ENCODE results near the gene TNFRSF13B.

TNFRSF13B gene

DNA sequence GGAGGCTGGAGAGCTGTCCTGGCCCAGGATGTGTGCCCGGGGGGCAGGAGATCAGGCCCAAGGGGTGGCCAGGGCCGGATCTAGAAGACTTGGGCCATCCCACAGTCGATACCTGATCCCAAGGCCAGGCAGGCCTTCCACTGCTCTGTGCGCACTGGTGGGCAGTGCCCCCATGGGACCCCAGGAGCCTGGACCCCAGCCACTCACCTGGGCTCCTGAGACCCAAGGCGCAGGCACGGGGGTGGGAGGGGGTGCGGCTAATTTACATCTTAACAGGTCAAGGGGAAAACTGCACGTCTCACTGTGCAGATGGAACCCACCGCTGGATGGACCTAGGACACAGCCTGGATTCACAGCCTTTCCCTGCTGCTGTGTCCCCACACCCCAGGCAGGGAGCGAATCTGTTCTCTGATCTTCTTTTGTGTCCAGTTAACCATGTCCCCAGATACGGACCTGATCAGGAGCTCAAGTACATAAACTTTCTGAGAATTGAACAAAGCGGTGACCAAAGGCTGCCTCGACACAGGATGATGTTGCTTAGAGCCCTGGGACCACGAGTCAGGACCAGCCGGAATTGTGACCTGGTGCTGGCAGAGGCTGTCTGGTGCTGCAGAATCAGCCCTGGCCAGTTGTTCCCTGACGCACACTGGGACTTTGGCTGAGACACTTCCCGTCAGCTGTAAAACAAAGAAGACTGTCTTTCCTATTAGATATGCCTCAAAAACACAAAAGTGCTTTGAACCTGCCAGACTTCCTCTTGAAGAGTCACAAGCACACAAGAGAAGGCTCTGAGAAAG lies 60.6 kb downstream of the TNFRSF13B start:
- DNase-seq: no peak
- H3K14ac ChIP-seq (ENCODE audit: low read length in 2 of 2): no peak overlapping the region
- no peak overlapping the region for H2BK120ac ChIP-seq (ENCODE audit: low read depth, low read length)
- H2BK12ac ChIP-seq (ENCODE audit: low read length in 2 of 2): no peak overlapping the region
- H3K9ac ChIP-seq (ENCODE audit: low read length): no peak overlapping the region
- H3K79me1 ChIP-seq (replicated peaks; ENCODE audit: low read length, poor library complexity, severe bottlenecking): no peaks in the 10 kb centered on the region
- no peak overlapping the region for H3K4me3 ChIP-seq (ENCODE audit: insufficient read depth in 1 of 2, low read depth in 1 of 2, low read length in 2 of 2)
- no peak overlapping the region for H2BK5ac ChIP-seq (ENCODE audit: low read depth, low read length, poor library complexity, severe bottlenecking)
- no peak overlapping the region for H4K91ac ChIP-seq (ENCODE audit: low read length)
- WGBS: 91% methylated on average over 17 of the region's 17 CpGs
- H3K36me3 ChIP-seq (ENCODE audit: control insufficient read depth in 1 of 2, insufficient read depth in 2 of 2, low read depth in 1 of 2, low read length in 2 of 2): no peaks in the 10 kb centered on the region
- no peak overlapping the region for H3K4ac ChIP-seq (ENCODE audit: low read depth in 1 of 2, low read length in 2 of 2)
- no peaks in the 10 kb centered on the region for H3K9me3 ChIP-seq (ENCODE audit: control insufficient read depth, low read length)
- H4K8ac ChIP-seq (ENCODE audit: low read length): no peak overlapping the region
- peaks cover 4% of the 10 kb centered on the region for H3K4me1 ChIP-seq (ENCODE audit: control insufficient read depth, insufficient read depth, low read depth, low read length)
- H2AK5ac ChIP-seq (ENCODE audit: low read length, severe bottlenecking): no peak overlapping the region
- no peak overlapping the region for H2AFZ ChIP-seq (ENCODE audit: low read depth, low read length)
- peaks cover 44 to 54% of the 10 kb centered on the region in 2 experiments for H3K27me3 ChIP-seq (ENCODE audit: control insufficient read depth in 1 of 2, insufficient read depth in 1 of 2, low read length in 2 of 2)
- H3K27ac ChIP-seq (ENCODE audit: low read length, poor library complexity, severe bottlenecking): no peak overlapping the region
- no peak overlapping the region for H2BK15ac ChIP-seq (ENCODE audit: low read depth, poor library complexity, severe bottlenecking)
- no peak overlapping the region for H3K18ac ChIP-seq (ENCODE audit: low read depth in 1 of 2, low read length in 2 of 2)
- H3K23ac ChIP-seq (ENCODE audit: low read length in 2 of 2): no peak overlapping the region
- no peak overlapping the region for H3K4me2 ChIP-seq (ENCODE audit: low read length, poor library complexity, severe bottlenecking)

DNA sequence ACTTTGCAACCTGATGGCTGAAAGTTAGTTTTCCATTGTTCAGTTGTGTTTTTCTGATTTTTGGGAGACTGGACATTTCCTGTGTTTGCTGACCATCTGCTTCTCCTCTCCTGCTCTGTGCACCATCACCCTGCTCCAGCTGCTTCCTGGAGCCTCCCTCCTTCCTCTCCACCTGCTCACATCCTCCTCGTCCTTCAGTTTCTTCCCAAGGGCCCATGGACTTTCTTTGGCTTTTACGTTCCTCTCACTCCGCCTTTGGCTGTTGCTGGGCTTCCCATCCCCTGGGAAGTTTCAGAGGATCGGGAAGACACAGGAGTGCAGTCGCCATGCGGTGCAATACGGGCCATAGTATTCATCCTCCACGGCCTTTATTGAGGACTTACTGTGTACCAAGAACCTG lies 61.6 kb downstream of the TNFRSF13B start:
- H3K4me3 ChIP-seq (ENCODE audit: insufficient read depth in 1 of 2, low read depth in 1 of 2, low read length in 2 of 2): no peak overlapping the region
- H2BK15ac ChIP-seq (ENCODE audit: low read depth, poor library complexity, severe bottlenecking): no peak overlapping the region
- no peak overlapping the region for H4K91ac ChIP-seq (ENCODE audit: low read length)
- H2BK12ac ChIP-seq (ENCODE audit: low read length in 2 of 2): no peak overlapping the region
- no peak overlapping the region for H2AK5ac ChIP-seq (ENCODE audit: low read length, severe bottlenecking)
- H2AFZ ChIP-seq (ENCODE audit: low read depth, low read length): no peak overlapping the region
- H3K4ac ChIP-seq (ENCODE audit: low read depth in 1 of 2, low read length in 2 of 2): no peak overlapping the region
- H4K8ac ChIP-seq (ENCODE audit: low read length): no peak overlapping the region
- H3K14ac ChIP-seq (ENCODE audit: low read length in 2 of 2): no peak overlapping the region
- H3K9ac ChIP-seq (ENCODE audit: low read length): no peak overlapping the region
- no peak for DNase-seq
- H3K9me3 ChIP-seq (ENCODE audit: control insufficient read depth, low read length): no peaks in the 10 kb centered on the region
- H3K27me3 ChIP-seq (ENCODE audit: control insufficient read depth in 1 of 2, insufficient read depth in 1 of 2, low read length in 2 of 2): peaks cover 37 to 51% of the 10 kb centered on the region in 2 experiments
- no peaks in the 10 kb centered on the region for H3K36me3 ChIP-seq (ENCODE audit: control insufficient read depth in 1 of 2, insufficient read depth in 2 of 2, low read depth in 1 of 2, low read length in 2 of 2)
- WGBS: 86% methylated on average over 8 of the region's 8 CpGs
- H3K79me1 ChIP-seq (replicated peaks; ENCODE audit: low read length, poor library complexity, severe bottlenecking): no peaks in the 10 kb centered on the region
- peaks cover 3% of the 10 kb centered on the region for H3K4me1 ChIP-seq (ENCODE audit: control insufficient read depth, insufficient read depth, low read depth, low read length)
- no peak overlapping the region for H3K27ac ChIP-seq (ENCODE audit: low read length, poor library complexity, severe bottlenecking)
- H2BK5ac ChIP-seq (ENCODE audit: low read depth, low read length, poor library complexity, severe bottlenecking): no peak overlapping the region
- no peak overlapping the region for H2BK120ac ChIP-seq (ENCODE audit: low read depth, low read length)
- no peak overlapping the region for H3K23ac ChIP-seq (ENCODE audit: low read length in 2 of 2)
- H3K18ac ChIP-seq (ENCODE audit: low read depth in 1 of 2, low read length in 2 of 2): no peak overlapping the region
- no peak overlapping the region for H3K4me2 ChIP-seq (ENCODE audit: low read length, poor library complexity, severe bottlenecking)

DNA sequence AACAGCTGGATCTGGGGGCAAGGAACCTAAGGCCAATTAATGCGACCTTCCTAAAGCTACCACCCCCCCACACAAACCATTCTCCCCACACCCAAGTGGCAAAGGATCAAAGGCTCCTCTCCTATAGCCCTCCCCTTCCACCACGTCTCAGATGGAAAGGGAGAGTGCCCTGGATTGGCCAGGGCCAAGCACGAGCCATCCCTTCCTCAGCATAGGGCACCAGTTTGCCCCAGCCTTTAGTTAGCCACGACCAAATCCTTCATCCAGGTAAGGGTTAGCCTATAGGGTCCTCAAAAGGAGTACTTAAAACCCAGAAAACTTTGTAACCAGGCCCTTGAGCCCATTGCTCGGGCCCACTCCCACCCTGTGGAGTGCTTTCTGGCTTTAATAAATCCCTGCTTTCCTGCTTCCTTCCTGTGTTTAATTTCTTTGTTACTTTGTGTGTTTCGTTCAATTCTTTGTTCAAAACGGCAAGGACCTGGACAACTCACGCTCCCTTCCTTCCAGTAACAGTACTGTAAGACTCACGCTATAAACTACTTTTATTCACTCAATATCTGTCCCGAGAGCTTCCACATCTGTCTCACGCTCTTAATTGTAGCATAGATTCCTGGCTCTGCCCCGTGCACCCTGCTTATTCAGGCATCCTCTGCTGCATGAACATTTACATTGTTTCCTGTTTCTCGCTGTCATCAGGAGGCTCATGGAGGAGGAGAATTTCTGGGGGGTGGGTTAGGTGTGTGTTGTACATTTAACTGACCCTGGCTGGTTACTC lies 62.3 kb downstream of the TNFRSF13B start:
- Histone ChIP-seq H3K23ac (ENCODE audit: low read length in 2 of 2) (no peak overlapping the region), H3K36me3 (ENCODE audit: control insufficient read depth in 1 of 2, insufficient read depth in 2 of 2, low read depth in 1 of 2, low read length in 2 of 2) (no peaks in the 10 kb centered on the region), H3K4me1 (ENCODE audit: control insufficient read depth, insufficient read depth, low read depth, low read length) (peaks cover 3% of the 10 kb centered on the region), H2AFZ (ENCODE audit: low read depth, low read length) (no peak overlapping the region), H4K8ac (ENCODE audit: low read length) (no peak overlapping the region), H3K4me3 (ENCODE audit: insufficient read depth in 1 of 2, low read depth in 1 of 2, low read length in 2 of 2) (no peak overlapping the region), H3K79me1 (replicated peaks; ENCODE audit: low read length, poor library complexity, severe bottlenecking) (no peaks in the 10 kb centered on the region), H3K9me3 (ENCODE audit: control insufficient read depth, low read length) (no peaks in the 10 kb centered on the region), H3K14ac (ENCODE audit: low read length in 2 of 2) (no peak overlapping the region), H3K4me2 (ENCODE audit: low read length, poor library complexity, severe bottlenecking) (no peak overlapping the region), H4K91ac (ENCODE audit: low read length) (no peak overlapping the region), H3K4ac (ENCODE audit: low read depth in 1 of 2, low read length in 2 of 2) (no peak overlapping the region), H2AK5ac (ENCODE audit: low read length, severe bottlenecking) (no peak overlapping the region), H3K18ac (ENCODE audit: low read depth in 1 of 2, low read length in 2 of 2) (no peak overlapping the region), H3K9ac (ENCODE audit: low read length) (no peak overlapping the region), H3K27ac (ENCODE audit: low read length, poor library complexity, severe bottlenecking) (no peak overlapping the region), H2BK120ac (ENCODE audit: low read depth, low read length) (no peak overlapping the region), H2BK5ac (ENCODE audit: low read depth, low read length, poor library complexity, severe bottlenecking) (no peak overlapping the region), H3K27me3 (ENCODE audit: control insufficient read depth in 1 of 2, insufficient read depth in 1 of 2, low read length in 2 of 2) (peaks cover 37 to 51% of the 10 kb centered on the region in 2 experiments), H2BK15ac (ENCODE audit: low read depth, poor library complexity, severe bottlenecking) (no peak overlapping the region), H2BK12ac (ENCODE audit: low read length in 2 of 2) (no peak overlapping the region)
- no peak for DNase-seq
- WGBS: 76% methylated on average over 12 of the region's 13 CpGs

DNA sequence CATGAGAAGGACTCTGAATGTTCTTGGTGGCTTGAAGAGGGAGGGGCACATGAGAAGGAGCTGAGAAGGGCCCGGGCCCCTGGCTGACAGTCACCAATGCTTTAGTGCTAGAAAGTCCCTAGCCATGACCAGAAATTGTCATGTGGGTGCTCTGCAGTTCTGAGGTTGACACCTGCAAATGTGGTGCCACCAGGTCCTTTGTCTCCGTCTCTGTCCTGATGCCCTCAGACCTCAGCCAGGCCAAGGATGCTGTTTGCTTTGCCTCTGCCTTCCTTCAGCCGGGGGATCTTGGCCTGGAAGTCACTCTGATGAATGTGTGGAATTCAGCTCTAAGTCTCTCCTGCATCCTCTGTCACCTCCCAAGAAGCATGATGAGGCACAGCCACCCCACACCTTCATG lies 63.6 kb downstream of the TNFRSF13B start:
- H3K4me1 ChIP-seq (ENCODE audit: control insufficient read depth, insufficient read depth, low read depth, low read length): no peaks in the 10 kb centered on the region
- H2BK12ac ChIP-seq (ENCODE audit: low read length in 2 of 2): no peak overlapping the region
- H2BK120ac ChIP-seq (ENCODE audit: low read depth, low read length): no peak overlapping the region
- H2AK5ac ChIP-seq (ENCODE audit: low read length, severe bottlenecking): no peak overlapping the region
- H3K4me3 ChIP-seq (ENCODE audit: insufficient read depth in 1 of 2, low read depth in 1 of 2, low read length in 2 of 2): no peak overlapping the region
- H4K91ac ChIP-seq (ENCODE audit: low read length): no peak overlapping the region
- peaks cover 37 to 49% of the 10 kb centered on the region in 2 experiments for H3K27me3 ChIP-seq (ENCODE audit: control insufficient read depth in 1 of 2, insufficient read depth in 1 of 2, low read length in 2 of 2)
- no peak overlapping the region for H3K4ac ChIP-seq (ENCODE audit: low read depth in 1 of 2, low read length in 2 of 2)
- no peak overlapping the region for H3K27ac ChIP-seq (ENCODE audit: low read length, poor library complexity, severe bottlenecking)
- no peak overlapping the region for H2BK5ac ChIP-seq (ENCODE audit: low read depth, low read length, poor library complexity, severe bottlenecking)
- H3K23ac ChIP-seq (ENCODE audit: low read length in 2 of 2): no peak overlapping the region
- no peak overlapping the region for H3K18ac ChIP-seq (ENCODE audit: low read depth in 1 of 2, low read length in 2 of 2)
- DNase-seq: no peak
- H3K79me1 ChIP-seq (replicated peaks; ENCODE audit: low read length, poor library complexity, severe bottlenecking): no peaks in the 10 kb centered on the region
- H4K8ac ChIP-seq (ENCODE audit: low read length): no peak overlapping the region
- no peak overlapping the region for H2BK15ac ChIP-seq (ENCODE audit: low read depth, poor library complexity, severe bottlenecking)
- H3K4me2 ChIP-seq (ENCODE audit: low read length, poor library complexity, severe bottlenecking): no peak overlapping the region
- WGBS: 88% methylated on average over 3 of the region's 3 CpGs
- no peaks in the 10 kb centered on the region for H3K9me3 ChIP-seq (ENCODE audit: control insufficient read depth, low read length)
- no peak overlapping the region for H2AFZ ChIP-seq (ENCODE audit: low read depth, low read length)
- no peak overlapping the region for H3K14ac ChIP-seq (ENCODE audit: low read length in 2 of 2)
- H3K9ac ChIP-seq (ENCODE audit: low read length): no peak overlapping the region
- H3K36me3 ChIP-seq (ENCODE audit: control insufficient read depth in 1 of 2, insufficient read depth in 2 of 2, low read depth in 1 of 2, low read length in 2 of 2): no peaks in the 10 kb centered on the region

Measured in mesenchymal stem cell (in vitro differentiated cells and primary cell).